ENCODE data around the gene CASK. TPM values are rescaled to one million over a fixed set of nuclear protein-coding genes. Genes with fewer than 3 reads are reported as not detected.

The CASK gene
- total RNA-seq, 1 experiment from 2014 or later = 21.8 TPM

DNA sequence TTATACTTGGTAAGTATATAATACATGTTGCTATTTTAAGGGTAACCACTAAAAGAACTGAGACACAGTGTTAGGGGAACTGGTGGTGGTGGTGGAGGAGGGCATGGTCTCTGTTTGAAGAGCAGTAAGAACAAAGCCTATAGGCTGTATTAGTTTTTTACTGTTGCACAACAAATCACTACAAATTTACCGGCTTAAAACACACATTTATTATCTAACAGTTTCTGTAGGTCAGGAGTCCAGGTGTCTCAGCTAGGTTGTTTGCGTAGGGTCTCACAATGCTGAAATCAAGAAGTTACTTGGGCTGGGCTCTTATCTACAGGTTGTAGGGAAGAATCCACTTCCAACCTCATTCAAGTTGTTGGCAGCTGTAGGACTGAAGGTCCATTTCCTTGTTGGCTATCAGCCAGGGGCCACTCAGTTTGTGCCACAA is 52.6 kb downstream of the CASK start:
- Histone ChIP-seq H3K4me3 (no peak overlapping the region), H3K9me3 (no peaks in the 10 kb centered on the region), H3K27me3 (no peaks in the 10 kb centered on the region), H3K36me3 (no peaks in the 10 kb centered on the region)
- DNase-seq = no peak

DNA sequence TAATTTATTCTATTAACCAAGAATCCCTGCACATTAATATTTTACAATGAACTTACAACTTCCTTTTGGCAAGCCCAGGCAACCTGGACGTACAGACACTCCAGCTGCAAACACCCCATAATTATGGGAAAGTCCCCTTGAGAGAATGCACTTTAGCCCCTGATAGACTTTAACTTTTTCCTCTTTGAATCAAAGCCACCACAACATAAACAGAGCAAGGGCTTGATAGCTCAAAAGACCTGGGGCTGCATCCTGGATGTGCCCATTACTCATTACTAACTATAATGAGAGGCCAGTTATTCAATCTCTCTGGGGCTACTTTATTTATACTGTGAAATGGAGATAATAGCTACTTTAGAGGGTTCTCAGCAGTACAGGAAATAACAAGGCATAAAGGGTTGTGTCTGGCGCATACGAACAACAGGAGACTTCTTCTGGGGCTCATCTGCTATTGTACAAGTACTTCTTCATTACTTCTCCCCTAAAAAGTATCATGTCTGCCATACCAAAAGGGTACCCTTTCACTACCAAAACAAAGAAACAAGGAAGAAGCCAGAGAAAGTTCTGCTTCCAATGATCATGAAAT is 54.9 kb downstream of the CASK start:
- DNase-seq = no peak
- H3K27me3 ChIP-seq = no peaks in the 10 kb centered on the region
- no peaks in the 10 kb centered on the region for H3K36me3 ChIP-seq
- H3K4me3 ChIP-seq = no peak overlapping the region
- no peaks in the 10 kb centered on the region for H3K9me3 ChIP-seq

DNA sequence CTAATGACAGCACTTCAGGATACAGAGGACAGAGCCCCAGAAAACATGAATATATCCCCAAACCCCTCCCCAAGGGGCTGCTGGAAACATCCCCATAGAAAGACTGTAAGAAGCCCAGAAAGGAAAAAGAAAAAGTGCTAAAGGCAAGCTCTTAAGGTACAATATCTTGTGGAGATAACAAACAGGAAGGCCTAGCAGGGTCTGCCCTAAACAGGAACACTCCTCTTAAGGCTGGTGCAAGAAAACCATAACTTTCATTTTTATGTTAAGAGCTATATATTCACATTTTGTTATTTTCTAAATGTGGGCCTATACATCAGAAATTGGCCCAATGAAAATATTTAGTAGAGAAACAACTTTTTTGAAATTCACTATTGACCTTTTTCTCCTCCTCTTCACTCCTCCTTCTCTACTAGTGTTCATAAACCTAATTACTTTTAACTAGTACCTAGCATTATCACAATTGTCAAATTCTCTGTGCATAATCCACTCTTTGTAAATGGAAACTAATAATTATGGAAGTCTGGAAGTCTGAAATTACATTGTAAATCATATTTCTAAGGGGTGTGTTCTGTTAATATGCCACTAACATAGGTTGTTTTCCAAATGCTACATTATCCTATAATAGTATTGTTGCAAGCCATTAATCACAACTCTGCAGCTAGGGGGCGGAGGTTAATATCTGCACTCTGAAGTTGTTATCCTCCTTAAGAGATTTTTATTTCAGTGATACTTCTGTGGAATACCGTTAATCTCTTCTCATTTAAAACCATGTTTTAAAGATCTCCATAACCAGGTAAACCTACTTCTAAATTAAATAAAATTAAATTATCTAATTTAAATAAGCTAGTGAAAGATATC is 59.8 kb downstream of the CASK start:
- no peak for DNase-seq
- no peaks in the 10 kb centered on the region for H3K9me3 ChIP-seq
- no peak overlapping the region for H3K4me3 ChIP-seq
- no peaks in the 10 kb centered on the region for H3K27me3 ChIP-seq
- no peaks in the 10 kb centered on the region for H3K36me3 ChIP-seq

DNA sequence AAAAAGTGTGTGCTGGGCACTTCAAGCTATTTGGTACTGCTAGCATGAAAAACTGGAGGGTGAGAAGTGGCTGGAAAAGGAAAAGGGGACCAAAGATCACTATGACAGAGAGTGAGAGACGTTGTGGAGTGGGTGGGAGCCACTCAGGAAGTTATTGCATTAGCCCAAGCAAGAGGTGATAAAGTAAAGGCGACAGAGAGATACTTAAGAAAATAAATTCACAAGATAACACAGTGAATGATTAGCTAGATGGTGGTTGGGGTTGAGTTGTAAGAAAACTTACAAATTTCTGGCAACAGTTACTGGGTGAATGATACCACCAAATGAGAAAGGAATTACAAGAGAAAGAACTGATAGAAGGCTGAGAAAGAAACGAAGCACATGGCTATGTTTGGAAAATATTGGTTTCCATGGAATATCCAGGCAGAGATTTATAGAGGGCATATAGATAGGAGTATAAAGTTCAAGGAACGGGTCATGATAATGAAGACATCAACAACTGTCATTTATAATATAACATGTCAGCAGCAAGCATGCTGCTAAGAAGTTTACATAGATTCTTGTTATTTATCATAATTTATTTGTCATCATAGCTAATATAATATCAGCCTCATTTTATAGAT is 60.7 kb downstream of the CASK start:
- DNase-seq = no peak
- H3K9me3 ChIP-seq = no peaks in the 10 kb centered on the region
- no peak overlapping the region for H3K4me3 ChIP-seq
- H3K36me3 ChIP-seq = no peaks in the 10 kb centered on the region
- H3K27me3 ChIP-seq = no peaks in the 10 kb centered on the region

DNA sequence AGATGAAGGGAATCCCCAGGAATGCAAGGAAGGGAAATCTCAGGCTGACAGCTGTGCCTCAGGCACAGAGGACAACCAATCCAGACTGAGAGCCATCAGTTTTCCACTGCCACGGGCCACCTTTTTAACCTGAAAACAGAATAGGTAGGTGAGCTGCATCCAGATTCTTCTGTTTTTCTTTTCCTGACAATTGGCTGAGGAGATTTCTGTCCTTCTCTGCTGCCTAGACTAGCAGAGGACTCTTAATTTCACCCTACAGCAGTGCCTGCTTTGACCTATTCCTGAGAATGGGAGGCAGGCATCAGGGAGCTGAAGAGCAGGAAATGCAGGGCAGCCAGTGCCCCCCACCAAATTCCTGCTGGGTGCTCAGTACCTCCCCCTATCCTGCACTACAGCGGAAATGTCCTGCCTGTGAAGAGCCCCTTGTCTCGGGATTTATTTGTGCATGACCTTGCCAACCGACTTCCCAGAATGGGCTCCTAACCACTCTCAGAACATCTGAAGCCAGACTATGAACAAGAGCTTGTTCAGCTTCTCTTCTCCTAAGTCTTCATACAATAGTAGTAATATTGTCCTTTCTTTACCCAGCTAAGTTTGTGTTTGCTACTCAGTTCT is 65.1 kb downstream of the CASK start:
- no peaks in the 10 kb centered on the region for H3K9me3 ChIP-seq
- no peak for DNase-seq

DNA sequence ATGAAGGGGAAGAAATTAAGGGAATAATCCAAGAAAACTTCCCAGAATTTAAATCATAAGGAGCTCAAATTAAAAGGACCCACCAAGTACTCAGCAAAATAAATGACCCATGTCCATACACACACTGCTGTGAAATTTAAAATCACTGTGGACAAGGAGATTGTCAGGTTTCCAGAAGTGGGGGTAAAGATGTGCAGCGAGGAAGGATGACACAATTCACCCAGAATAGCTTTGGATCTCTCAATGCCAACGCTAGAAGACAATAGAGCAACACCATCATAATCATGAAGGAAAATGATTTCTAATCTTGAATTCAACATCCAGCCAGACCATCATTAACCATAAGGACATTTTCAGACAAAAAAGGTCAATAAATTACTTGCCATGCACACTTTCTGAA is 65.7 kb downstream of the CASK start:
- no peak for DNase-seq
- Histone ChIP-seq H3K9me3 (no peaks in the 10 kb centered on the region), H3K4me3 (no peak overlapping the region), H3K36me3 (no peaks in the 10 kb centered on the region), H3K27me3 (no peaks in the 10 kb centered on the region)

More for the DNA sequence above, 65.1 kb downstream of the CASK start:
- no peaks in the 10 kb centered on the region for H3K27me3 ChIP-seq
- H3K4me3 ChIP-seq = no peak overlapping the region
- no peaks in the 10 kb centered on the region for H3K36me3 ChIP-seq

DNA sequence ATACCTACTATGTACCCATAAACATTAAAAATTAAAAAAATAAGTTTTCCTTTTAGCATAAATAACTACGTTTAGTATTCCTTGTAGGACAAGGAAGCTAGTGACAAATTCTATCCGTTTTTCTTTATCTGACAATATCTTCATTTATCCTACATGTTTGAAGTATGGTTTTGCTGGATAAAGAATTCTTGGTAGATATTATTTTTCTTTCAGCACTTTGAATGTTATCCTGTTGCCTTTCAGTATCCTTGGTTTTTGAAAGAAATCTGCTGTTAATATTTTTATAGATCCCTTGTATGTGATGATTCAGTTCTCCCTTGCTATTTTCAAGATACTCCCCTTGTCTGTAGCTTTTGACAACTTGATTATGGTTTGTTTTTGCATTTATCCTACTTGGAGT is 76.6 kb downstream of the CASK start:
- 0 out of 2 replicates have a peak, but pooled peaks cover 4% of the 10 kb centered on the region for H3K9me3 ChIP-seq
- no peaks in the 10 kb centered on the region for H3K27me3 ChIP-seq
- no peaks in the 10 kb centered on the region for H3K36me3 ChIP-seq
- H3K4me3 ChIP-seq = no peak overlapping the region
- DNase-seq = no peak

DNA sequence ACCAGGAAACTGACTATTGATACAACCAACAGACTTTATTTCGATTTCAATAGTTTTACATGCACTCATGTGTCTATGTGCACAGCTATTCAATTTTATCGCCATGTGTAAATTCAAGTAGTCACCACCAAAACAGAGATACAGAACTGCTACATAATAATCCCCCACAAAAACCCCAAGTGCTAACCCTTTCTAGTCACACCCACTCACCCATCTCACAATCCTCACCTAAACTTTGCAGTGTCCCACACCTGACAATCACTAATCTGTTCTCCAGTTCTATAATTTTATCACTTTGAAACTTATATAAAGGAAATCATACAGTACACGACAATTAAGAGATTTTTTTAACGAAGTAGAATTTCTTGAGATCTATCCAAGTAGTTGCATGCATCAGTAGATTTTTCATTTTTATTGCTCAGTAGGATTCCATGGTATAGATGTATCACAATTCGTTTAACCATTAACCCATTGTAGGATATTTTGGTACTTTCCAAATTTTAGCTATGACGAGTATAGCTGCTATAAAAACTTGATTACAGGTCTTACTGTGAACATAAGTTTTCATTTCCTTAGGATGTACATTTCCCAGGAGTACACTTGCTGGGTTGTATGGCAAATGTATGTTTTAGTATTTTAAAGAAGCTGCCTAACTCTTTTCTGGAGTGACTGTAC is 85.9 kb downstream of the CASK start:
- no peaks in the 10 kb centered on the region for H3K27me3 ChIP-seq
- H3K4me3 ChIP-seq = no peak overlapping the region
- H3K36me3 ChIP-seq = no peaks in the 10 kb centered on the region
- no peak for DNase-seq
- H3K9me3 ChIP-seq = no peaks in the 10 kb centered on the region

DNA sequence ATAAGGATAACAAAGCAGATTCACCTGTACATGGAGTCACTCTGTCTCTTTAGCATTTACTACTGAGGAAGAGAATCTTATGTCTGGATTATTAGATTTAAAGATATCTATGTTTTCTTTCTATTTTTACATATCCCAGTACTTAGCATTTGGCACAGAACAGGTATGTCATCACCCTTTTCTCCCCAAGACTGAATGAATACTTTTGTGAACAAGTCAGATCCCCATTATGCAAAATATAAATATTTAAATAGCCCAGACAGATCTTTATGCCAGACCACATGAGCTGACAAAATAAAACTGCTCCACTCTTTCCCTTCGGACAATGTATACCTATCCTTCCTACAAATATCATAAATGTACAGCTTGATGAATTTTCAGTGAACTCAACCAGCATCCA is 94.5 kb downstream of the CASK start:
- DNase-seq = no peak
- Histone ChIP-seq H3K27me3 (no peaks in the 10 kb centered on the region), H3K9me3 (no peaks in the 10 kb centered on the region)

DNA sequence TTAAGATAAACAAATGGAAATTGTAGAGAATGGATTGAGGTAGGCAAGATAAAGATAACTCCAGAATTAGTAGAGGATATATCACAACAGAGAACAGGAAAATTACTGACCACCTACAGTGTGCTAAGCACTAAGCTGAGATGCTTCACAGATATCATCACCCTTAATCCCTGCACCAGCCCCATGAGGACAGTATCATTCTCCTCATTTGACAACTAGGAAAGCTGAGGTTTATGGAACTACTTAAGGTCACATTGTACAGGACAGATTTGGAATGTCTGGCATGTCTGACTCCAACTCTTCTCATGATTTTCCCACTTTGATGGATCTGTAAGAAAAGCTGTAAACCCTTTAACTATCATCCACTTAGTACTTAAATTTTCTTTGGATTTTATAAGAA is 95.5 kb downstream of the CASK start:
- no peaks in the 10 kb centered on the region for H3K9me3 ChIP-seq
- H3K4me3 ChIP-seq = no peak overlapping the region
- no peaks in the 10 kb centered on the region for H3K36me3 ChIP-seq
- no peaks in the 10 kb centered on the region for H3K27me3 ChIP-seq
- DNase-seq = no peak

More for the DNA sequence above, 94.5 kb downstream of the CASK start:
- Histone ChIP-seq H3K36me3 (no peaks in the 10 kb centered on the region), H3K4me3 (no peak overlapping the region)

DNA sequence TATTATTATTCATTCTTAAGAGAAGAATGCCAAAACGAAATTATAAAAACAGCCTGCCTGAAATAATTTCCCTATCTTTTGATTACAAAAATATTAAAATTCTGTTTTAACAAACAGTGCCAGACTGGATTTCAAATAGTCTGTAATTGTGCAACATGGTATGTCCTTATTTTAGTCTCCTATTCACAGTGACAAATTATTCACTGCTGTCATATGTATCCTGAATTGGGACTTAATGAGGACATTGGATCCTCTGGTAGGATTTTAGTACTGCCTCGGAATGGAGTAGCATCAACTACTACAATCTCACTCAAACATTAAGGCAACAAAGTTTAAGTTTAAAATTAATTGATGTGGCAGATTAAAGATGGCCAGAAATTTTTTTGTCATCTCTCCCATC is 97.6 kb downstream of the CASK start:
- Histone ChIP-seq H3K27me3 (no peaks in the 10 kb centered on the region), H3K4me3 (no peak overlapping the region), H3K9me3 (no peaks in the 10 kb centered on the region), H3K36me3 (no peaks in the 10 kb centered on the region)
- DNase-seq = no peak

DNA sequence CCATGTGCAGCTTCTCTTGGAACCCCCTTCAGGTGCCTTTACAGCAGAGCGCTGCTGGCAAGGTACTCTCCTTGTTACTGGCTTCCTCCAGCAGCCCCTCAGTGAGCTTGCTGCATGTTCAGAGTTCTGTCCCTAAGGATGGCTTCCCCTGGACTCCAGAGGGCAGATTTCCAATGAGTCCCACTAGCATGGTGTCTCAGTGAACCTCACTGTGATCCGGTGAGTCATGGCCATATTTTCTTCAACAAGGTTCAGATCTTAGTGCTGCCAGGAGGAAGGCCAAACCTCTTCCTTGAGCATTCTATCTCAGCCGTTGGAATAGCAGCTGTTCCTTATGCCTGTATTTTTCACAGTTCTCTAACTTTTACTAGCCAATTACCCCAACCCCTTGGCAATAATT is 98.8 kb downstream of the CASK start:
- H3K9me3 ChIP-seq = no peaks in the 10 kb centered on the region
- no peaks in the 10 kb centered on the region for H3K36me3 ChIP-seq
- DNase-seq = peak; percentile 30
- H3K27me3 ChIP-seq = no peaks in the 10 kb centered on the region
- no peak overlapping the region for H3K4me3 ChIP-seq

DNA sequence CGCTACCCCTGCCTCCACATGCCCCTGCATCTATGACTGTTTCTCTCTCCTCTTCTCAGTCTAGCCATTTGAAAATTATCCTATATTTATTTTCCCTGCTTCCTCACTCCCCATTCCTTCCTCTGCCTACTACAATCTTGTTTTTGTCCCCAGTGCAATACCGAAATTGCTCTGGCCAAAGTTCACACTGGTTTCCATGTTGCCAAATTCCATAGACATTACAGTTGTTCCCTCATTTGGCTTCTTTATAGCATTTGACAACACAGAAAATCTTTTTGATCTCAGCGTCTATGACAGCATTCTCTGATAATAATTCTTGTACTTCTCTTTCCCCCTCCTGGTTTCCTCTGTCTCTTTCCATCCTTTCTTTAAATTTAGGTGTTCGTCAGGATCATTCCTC is 100.0 kb downstream of the CASK start:
- Histone ChIP-seq H3K4me3 (no peak overlapping the region), H3K27me3 (no peaks in the 10 kb centered on the region), H3K9me3 (no peaks in the 10 kb centered on the region), H3K36me3 (no peaks in the 10 kb centered on the region)
- no peak for DNase-seq

DNA sequence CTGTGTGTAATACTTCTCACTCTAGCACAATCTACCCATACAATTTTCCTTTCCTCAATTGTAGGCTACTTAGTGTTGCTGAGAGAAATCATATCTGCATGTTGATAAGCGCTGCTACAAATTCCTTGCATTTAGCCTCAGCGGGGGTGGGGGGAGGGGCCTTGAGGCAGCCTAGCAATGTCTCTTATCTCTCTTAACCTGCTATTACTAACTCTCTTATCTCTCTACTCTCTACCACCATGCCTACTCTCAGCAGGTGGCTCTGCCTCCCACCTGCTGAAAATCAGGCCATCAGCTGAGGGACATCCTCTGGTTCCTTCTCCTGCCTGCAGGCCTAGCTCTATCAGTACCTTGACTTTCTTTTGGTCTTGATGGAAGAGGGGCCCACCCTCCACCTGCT is 100.5 kb downstream of the CASK start:
- Histone ChIP-seq H3K4me3 (no peak overlapping the region), H3K9me3 (no peaks in the 10 kb centered on the region), H3K27me3 (no peaks in the 10 kb centered on the region), H3K36me3 (no peaks in the 10 kb centered on the region)
- no peak for DNase-seq

DNA sequence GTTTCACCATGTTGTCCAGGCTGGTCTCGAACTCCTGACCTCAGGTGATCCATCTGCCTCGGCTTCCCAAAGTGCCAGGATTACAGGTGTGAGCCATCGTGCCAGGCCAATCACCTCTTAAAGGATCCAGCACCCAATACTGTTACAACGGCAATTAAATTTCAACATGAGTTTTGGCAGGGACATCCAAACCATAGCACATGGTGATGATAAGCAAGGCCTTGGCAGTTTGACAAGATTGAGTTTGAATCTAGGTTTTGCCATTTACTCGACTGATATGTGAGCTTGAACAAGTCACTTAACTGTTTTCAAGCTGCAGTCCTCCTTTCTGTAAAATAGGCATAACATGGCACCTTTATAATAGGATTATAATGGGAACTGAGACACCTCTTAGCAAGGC is 115.3 kb downstream of the CASK start:
- H3K27me3 ChIP-seq = no peaks in the 10 kb centered on the region
- no peaks in the 10 kb centered on the region for H3K36me3 ChIP-seq
- no peak for DNase-seq
- no peaks in the 10 kb centered on the region for H3K9me3 ChIP-seq
- no peak overlapping the region for H3K4me3 ChIP-seq

DNA sequence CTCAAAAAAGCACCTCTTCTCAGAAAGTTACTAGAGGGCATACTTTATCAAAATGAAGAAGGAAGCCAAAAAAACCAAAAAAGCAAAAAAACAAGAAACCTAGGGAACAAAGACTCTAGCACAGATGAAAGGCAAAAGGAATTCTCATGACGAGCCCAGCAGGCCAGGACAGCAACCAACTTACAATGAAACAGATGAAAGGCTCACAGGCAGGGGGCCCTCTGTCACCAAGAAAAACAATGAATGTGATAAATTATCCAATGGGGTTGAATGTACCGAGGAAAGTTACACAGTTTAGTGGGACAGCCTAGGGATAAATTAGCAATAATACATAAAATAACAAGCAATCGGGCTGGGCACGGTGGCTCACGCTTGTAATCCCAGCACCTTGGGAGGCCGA is 120.4 kb downstream of the CASK start:
- Histone ChIP-seq H3K27me3 (no peaks in the 10 kb centered on the region), H3K4me3 (no peak overlapping the region), H3K9me3 (no peaks in the 10 kb centered on the region), H3K36me3 (no peaks in the 10 kb centered on the region)
- no peak for DNase-seq

DNA sequence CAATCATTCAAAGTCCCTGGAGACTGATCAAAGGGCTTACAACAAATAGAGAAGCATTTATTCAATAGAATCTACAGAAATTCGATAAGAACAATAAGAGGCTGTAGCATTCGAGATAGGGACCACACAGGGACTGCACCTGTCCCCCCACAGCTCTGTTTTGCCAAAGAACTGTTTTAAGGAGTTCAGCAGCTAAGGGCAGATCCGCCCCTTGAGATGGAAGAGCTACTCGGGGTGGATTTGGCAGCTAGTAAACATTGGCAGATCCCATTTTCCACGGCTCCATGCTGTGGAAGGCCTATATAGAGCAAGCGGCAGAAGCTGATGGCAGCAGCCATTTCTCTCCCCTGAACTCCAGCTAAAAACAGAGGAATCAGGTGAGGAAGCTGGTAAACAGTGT is 123.7 kb downstream of the CASK start:
- DNase-seq = no peak
- no peaks in the 10 kb centered on the region for H3K36me3 ChIP-seq
- no peaks in the 10 kb centered on the region for H3K27me3 ChIP-seq
- H3K9me3 ChIP-seq = no peaks in the 10 kb centered on the region
- H3K4me3 ChIP-seq = no peak overlapping the region

Data from MG63 (cell line).